LNCAP (cell line): ENCODE results near the gene SMIM9.

Source experiments
- CTCF ChIP-seq: fragments of 450-650 bp; IDR thresholded peaks from 2 replicates; pipeline ENCODE4 v1.5.1; 2017; ENCODE audit warnings: mild to moderate bottlenecking

SMIM9 gene

GRCh38 chrX:154806837-154807501, 27.5 kb downstream of the SMIM9 start:
- TF ChIP-seq CTCF, result no peak

- no peak for TF ChIP-seq CTCF
Measured at GRCh38 chrX:154805696-154806091, 28.8 kb downstream of the SMIM9 start.

GRCh38 chrX:154804957-154805695, 29.3 kb downstream of the SMIM9 start, which contains the start of gene MPP1:
Gene MPP1 (minus strand): TSS chrX:154805485. CDS start chrX:154805373, 112 bp downstream.
- no peak for TF ChIP-seq CTCF

GRCh38 chrX:154804261-154804956, 30.1 kb downstream of the SMIM9 start:
- TF ChIP-seq CTCF, result no peak

- TF ChIP-seq CTCF, result no peak
Measured at GRCh38 chrX:154802947-154803346, 31.5 kb downstream of the SMIM9 start.

GRCh38 chrX:154800478-154801210, 33.8 kb downstream of the SMIM9 start:
- no peak for TF ChIP-seq CTCF
